SJSA1 (cell line): Measurements from ENCODE around the gene ADD2. TPM values are rescaled to one million over a fixed set of nuclear protein-coding genes. Genes with fewer than 3 reads are reported as not detected.

Experiments used
- DNase-seq, 2 experiments: peaks; one replicate each; pipeline ENCODE4 v3.0.0-alpha.2; 2015 to 2020; ENCODE audit warnings: low spot score in 2 of 2, low read depth in 1 of 2
- H3K27ac ChIP-seq: fragments of 250-450 bp; sonication (Bioruptor Pico); 2 replicates; pipeline ENCODE4 v1.5.1; 2020; ENCODE audit warnings: mild to moderate bottlenecking, moderate library complexity
- H3K27me3 ChIP-seq: fragments of 250-450 bp; sonication (Bioruptor Pico); replicated peaks from 2 replicates; pipeline ENCODE4 v1.5.1; 2020; ENCODE audit warnings: mild to moderate bottlenecking, moderate library complexity
- H3K36me3 ChIP-seq: fragments of 250-450 bp; sonication (Bioruptor Pico); 2 replicates; pipeline ENCODE4 v1.5.1; 2020; ENCODE audit warnings: mild to moderate bottlenecking
- H3K4me1 ChIP-seq: fragments of 250-450 bp; sonication (Bioruptor Pico); replicated peaks from 2 replicates; pipeline ENCODE4 v1.6.1; 2021; ENCODE audit warnings: mild to moderate bottlenecking
- H3K4me3 ChIP-seq: fragments of 250-450 bp; sonication (Bioruptor Pico); 2 replicates; pipeline ENCODE4 v1.5.1; 2020; ENCODE audit warnings: mild to moderate bottlenecking
- H3K9me3 ChIP-seq: fragments of 250-450 bp; sonication (Bioruptor Pico); replicated peaks from 2 replicates; pipeline ENCODE4 v1.5.1; 2020; ENCODE audit warnings: mild to moderate bottlenecking
- total RNA-seq: library from RNA; depleted of rRNA; stranded (reverse); fragments of >200 nt; shearing (Covaris generic); gene quantifications from 2 replicates; pipeline ENCODE4 v1.2.3, GENCODE V29; 2014

Gene ADD2
- total RNA-seq, 1 experiment from 2014 or later: not detected

GRCh38 chr2:70772486-70773155 lies 4.6 kb upstream of the ADD2 start:
- H3K4me3 ChIP-seq: no peak overlapping the region
- peaks cover 28% of the 10 kb centered on the region for H3K27me3 ChIP-seq
- no peak for DNase-seq
- H3K4me1 ChIP-seq: peaks cover 3% of the 10 kb centered on the region
- no peaks in the 10 kb centered on the region for H3K36me3 ChIP-seq
- H3K9me3 ChIP-seq: no peaks in the 10 kb centered on the region
- H3K27ac ChIP-seq: no peak overlapping the region

DNA sequence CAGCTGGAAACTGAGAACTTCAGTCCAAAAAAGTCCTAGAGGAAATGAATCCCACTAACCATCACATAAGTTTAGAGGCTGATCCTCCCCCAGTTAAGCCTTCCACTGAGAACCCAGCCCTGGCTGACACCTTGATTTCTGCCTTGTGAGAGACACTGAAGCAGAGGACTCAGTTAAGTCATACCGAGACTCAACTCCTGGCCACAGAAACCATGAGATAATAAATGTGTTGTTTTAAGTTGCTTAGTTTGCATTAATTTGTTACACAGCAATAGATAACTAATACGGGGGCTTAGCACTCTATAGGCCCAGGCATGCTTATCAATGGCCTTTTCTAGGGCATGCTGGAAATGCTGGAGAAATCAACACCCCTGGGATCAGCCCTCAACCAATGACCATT lies 3.4 kb upstream of the ADD2 start:
- Histone ChIP-seq H3K27me3 (peaks cover 35% of the 10 kb centered on the region), H3K4me1 (peaks cover 8% of the 10 kb centered on the region), H3K4me3 (no peak overlapping the region), H3K9me3 (no peaks in the 10 kb centered on the region), H3K27ac (no peak overlapping the region), H3K36me3 (no peaks in the 10 kb centered on the region)
- no peak for DNase-seq

DNA sequence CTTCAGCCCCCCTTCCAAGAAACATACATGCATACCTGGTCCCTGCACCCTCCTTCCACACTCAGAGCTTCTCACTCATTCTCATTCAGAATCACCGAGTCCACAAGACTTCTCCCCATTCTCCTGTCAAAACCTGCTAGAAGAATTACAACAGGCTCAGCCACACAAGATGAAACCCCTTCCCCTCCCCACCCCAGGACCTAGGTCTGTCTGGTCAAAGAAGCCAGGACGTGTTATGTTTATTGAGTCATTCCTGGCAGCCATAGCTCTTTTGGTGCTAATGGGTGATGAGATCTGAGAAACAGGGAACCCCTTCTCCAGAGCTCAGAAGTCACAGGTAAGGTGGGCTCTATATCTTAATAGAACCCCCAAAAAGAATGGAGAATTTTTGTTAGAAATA lies 1.4 kb upstream of the ADD2 start:
- Histone ChIP-seq H3K4me1 (peaks cover 8% of the 10 kb centered on the region), H3K36me3 (no peaks in the 10 kb centered on the region), H3K27me3 (peaks cover 51% of the 10 kb centered on the region), H3K4me3 (no peak overlapping the region), H3K9me3 (no peaks in the 10 kb centered on the region), H3K27ac (no peak overlapping the region)
- no peak for DNase-seq

- Histone ChIP-seq H3K4me3 (no peak overlapping the region), H3K9me3 (no peaks in the 10 kb centered on the region), H3K36me3 (no peaks in the 10 kb centered on the region), H3K4me1 (peaks cover 8% of the 10 kb centered on the region), H3K27ac (no peak overlapping the region), H3K27me3 (peaks cover 53% of the 10 kb centered on the region)
- DNase-seq: no peak
These were observed 638 bp upstream of the ADD2 start for GRCh38 chr2:70768590-70769085.

DNA sequence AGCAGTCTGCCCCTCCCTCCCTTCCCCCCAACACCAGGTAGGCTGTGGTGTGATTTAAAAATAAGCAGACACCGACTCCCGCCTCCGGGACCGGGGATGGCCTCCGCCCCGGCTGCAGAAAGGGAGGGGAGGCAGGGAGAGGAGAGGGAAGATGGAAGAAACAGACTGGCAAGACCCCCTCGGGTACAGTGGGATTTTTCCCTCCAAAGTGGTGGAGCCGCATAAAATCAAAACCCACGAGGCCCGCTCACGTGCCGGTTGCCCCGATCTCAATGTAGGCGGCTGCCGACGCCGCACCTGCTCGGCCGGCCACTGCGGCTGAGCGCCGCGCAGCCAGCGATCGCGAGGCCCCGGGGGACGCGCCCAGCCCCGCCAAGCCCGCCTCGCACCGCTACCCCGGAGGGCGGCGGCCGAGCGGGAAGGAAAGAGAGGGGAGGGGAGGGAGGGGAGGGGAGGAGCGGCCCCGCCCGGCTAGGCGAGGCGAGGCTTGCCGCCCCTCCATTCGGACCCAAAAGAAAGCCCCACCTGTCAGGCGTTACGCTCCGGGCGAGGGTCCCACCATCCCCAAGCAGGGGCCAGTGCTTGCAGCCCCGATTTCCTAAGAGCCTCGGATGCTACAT lies 811 bp downstream of the ADD2 start:
- H3K9me3 ChIP-seq: no peaks in the 10 kb centered on the region
- H3K36me3 ChIP-seq: no peaks in the 10 kb centered on the region
- no peak overlapping the region for H3K27ac ChIP-seq
- DNase-seq: no peak
- peaks cover 8% of the 10 kb centered on the region for H3K4me1 ChIP-seq
- H3K4me3 ChIP-seq: no peak overlapping the region
- peaks cover 57% of the 10 kb centered on the region for H3K27me3 ChIP-seq

DNA sequence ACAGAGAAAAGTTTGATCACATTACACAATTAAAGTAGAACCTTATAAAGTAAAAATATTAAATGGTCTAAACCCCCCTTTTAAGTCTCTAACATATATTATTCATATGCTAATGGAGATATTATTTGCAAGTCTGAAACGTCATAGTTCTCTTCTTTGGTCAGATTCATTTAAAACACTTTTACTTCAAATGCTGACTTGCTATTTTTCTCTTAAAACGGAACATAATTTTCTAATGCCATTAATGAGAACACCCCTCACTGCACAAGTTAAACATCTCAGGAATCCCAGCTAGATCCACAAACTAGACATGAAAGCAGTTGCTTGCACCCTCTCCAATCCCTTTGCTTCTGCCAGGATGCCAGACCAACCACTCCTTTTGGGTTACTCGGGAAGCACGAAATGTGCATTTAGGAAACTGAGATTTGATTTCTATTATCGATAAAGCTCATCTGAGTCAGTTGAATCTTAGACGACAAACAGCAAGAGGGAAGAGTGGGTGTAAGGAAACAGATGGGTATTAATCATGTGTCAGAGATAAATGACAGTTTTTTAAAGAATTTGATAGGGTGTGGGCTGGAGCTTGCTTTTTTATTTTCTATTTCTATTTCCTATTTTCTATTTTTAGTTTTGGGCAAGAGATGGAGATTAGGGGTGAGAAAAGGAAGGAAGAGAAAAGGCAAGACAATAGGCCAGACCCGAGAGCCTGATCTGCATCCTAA lies 1.5 kb downstream of the ADD2 start:
- Histone ChIP-seq H3K36me3 (no peaks in the 10 kb centered on the region), H3K9me3 (no peaks in the 10 kb centered on the region), H3K27me3 (peaks cover 55% of the 10 kb centered on the region), H3K27ac (no peak overlapping the region), H3K4me3 (no peak overlapping the region), H3K4me1 (peaks cover 8% of the 10 kb centered on the region)
- DNase-seq: no peak

DNA sequence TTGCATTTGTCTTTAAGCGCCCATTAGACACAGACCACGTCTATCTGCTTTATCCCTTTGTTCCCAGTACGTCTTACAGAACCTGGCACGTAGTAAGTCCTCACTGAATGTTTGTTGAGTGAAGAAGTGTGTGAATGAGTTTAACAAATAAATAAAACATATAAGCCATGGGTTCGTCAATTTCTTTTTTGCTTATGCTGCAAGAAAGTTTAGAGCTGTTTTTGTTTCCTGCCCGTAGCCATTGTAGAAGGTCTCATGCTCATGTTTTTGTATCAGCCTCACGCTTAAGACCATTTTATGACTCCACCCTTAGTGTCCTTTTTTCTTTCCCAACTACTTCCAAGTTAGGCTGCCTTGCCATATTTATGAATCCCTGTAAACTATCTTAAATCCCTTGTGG lies 2.5 kb downstream of the ADD2 start:
- H3K4me1 ChIP-seq: peaks cover 8% of the 10 kb centered on the region
- H3K27ac ChIP-seq: no peak overlapping the region
- DNase-seq: no peak
- H3K9me3 ChIP-seq: no peaks in the 10 kb centered on the region
- H3K4me3 ChIP-seq: no peak overlapping the region
- H3K27me3 ChIP-seq: peaks cover 55% of the 10 kb centered on the region
- H3K36me3 ChIP-seq: no peaks in the 10 kb centered on the region

DNA sequence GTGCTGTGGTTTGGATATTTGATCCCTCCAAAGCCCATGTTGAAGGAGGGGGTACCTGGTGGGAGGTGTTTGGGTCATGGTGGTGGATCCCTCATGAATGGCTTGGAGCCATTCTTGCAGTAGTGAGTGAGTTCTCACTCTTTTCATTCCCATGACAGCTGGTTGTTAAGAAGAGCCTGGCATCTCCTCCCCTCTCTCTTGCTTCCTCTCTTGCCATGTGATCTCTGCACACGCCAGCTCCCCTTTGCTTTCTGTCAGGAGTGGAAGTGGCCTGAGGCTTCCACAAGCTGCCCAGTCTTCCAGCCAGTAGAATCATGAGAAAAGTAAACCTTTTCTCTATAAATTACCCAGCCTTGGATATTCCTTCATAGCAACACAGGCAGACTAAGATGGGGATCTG lies 8.6 kb downstream of the ADD2 start:
- Histone ChIP-seq H3K36me3 (no peaks in the 10 kb centered on the region), H3K9me3 (no peaks in the 10 kb centered on the region), H3K27ac (no peak overlapping the region), H3K4me3 (no peak overlapping the region), H3K4me1 (no peaks in the 10 kb centered on the region), H3K27me3 (peaks cover 20% of the 10 kb centered on the region)
- DNase-seq: no peak

DNA sequence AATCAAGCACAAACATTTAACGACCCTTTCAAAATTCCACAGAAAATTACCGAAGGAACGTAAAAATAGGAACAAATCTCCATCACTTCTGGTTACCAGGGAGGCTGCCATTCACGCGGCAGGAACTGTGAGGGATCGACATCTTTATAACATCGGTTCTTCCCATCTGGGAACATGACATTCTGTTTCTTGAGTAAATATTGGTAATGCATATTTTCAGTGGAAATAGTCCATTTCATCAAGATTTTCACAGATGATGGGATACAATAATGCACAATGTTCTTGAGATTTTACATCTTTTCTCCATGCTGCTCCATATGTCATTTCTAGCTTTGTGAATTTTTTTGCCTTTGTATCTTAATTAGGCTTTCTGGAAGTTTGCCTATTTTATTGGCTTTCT lies 10.0 kb downstream of the ADD2 start:
- Histone ChIP-seq H3K27ac (no peak overlapping the region), H3K4me1 (no peaks in the 10 kb centered on the region), H3K27me3 (peaks cover 16% of the 10 kb centered on the region), H3K36me3 (no peaks in the 10 kb centered on the region), H3K9me3 (no peaks in the 10 kb centered on the region), H3K4me3 (no peak overlapping the region)
- DNase-seq: no peak

GRCh38 chr2:70757360-70757759 lies 10.6 kb downstream of the ADD2 start:
- Histone ChIP-seq H3K4me3 (no peak overlapping the region), H3K27me3 (peaks cover 13% of the 10 kb centered on the region), H3K9me3 (no peaks in the 10 kb centered on the region), H3K27ac (no peak overlapping the region), H3K4me1 (no peaks in the 10 kb centered on the region), H3K36me3 (no peaks in the 10 kb centered on the region)
- no peak for DNase-seq

- Histone ChIP-seq H3K4me3 (no peak overlapping the region), H3K27me3 (peaks cover 21% of the 10 kb centered on the region), H3K27ac (no peak overlapping the region), H3K9me3 (no peaks in the 10 kb centered on the region), H3K36me3 (no peaks in the 10 kb centered on the region), H3K4me1 (no peaks in the 10 kb centered on the region)
- DNase-seq: no peak
These were observed 11.9 kb downstream of the ADD2 start for GRCh38 chr2:70756128-70756527.

- Histone ChIP-seq H3K4me3 (no peak overlapping the region), H3K27me3 (peaks cover 19% of the 10 kb centered on the region), H3K36me3 (no peaks in the 10 kb centered on the region), H3K4me1 (no peaks in the 10 kb centered on the region), H3K27ac (no peak overlapping the region), H3K9me3 (no peaks in the 10 kb centered on the region)
- no peak for DNase-seq
These were observed 14.1 kb downstream of the ADD2 start for GRCh38 chr2:70753902-70754301.

DNA sequence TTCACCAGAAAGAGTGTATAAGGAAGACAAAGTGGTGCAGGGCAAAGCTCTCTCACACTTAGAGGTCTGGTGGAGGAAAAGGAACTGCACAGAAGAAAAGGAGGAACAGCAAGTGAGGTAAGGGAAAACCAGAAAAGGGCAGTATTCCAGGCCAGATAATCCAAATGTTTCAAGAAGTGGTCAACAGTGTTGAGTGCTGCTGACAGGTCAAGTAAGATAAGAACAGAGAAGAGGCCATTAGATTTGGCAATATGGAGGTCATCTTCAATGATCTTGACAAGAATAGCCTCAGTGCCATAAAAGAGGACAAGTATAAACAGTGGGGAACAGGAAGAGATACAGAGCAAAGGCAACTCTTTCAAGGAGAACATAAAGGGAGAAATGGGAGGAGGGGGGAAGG lies 15.0 kb downstream of the ADD2 start:
- H3K9me3 ChIP-seq: no peaks in the 10 kb centered on the region
- no peaks in the 10 kb centered on the region for H3K36me3 ChIP-seq
- H3K27ac ChIP-seq: no peak overlapping the region
- peaks cover 21% of the 10 kb centered on the region for H3K27me3 ChIP-seq
- H3K4me1 ChIP-seq: no peaks in the 10 kb centered on the region
- H3K4me3 ChIP-seq: no peak overlapping the region
- no peak for DNase-seq

GRCh38 chr2:70752396-70752795 lies 15.6 kb downstream of the ADD2 start:
- Histone ChIP-seq H3K4me3 (no peak overlapping the region), H3K9me3 (no peaks in the 10 kb centered on the region), H3K4me1 (no peaks in the 10 kb centered on the region), H3K27me3 (peaks cover 18% of the 10 kb centered on the region), H3K36me3 (no peaks in the 10 kb centered on the region), H3K27ac (no peak overlapping the region)
- DNase-seq: no peak
